Small intestine (tissue), 7 donors: ENCODE data around the gene ZNF625. TPM values are rescaled to one million over a fixed set of nuclear protein-coding genes. Genes with fewer than 3 reads are reported as not detected.

Source experiments
- DNase-seq, 2 donors: peaks; one replicate each; pipeline versions ENCODE4 v3.0.0 to v3.0.0-alpha.2; 2013
- FAIRE-seq: peaks from 2 replicates; lab custom pipeline; 2012; peaks lifted over from hg19 to GRCh38; lab: Jason Lieb, UNC
- H3K27ac ChIP-seq, 3 donors: one replicate each; pipeline ENCODE4 v1.5.1; 2013; ENCODE audit warnings: low read length in 2 of 3, mild to moderate bottlenecking in 2 of 3, control low read depth in 1 of 3, inconsistent platforms in 1 of 3, low read depth in 1 of 3, moderate library complexity in 1 of 3
- H3K27me3 ChIP-seq, 3 donors: one replicate each; pipeline ENCODE4 v1.6.1; 2013; ENCODE audit warnings: low read length in 3 of 3, inconsistent platforms in 1 of 3; ENCODE audit not compliant: control insufficient read depth in 3 of 3, insufficient read depth in 3 of 3
- H3K36me3 ChIP-seq, 3 donors: one replicate each; pipeline ENCODE4 v1.6.1; 2013; ENCODE audit warnings: low read length in 3 of 3, inconsistent platforms in 1 of 3, low read depth in 1 of 3, mild to moderate bottlenecking in 1 of 3, moderate library complexity in 1 of 3; ENCODE audit not compliant: control insufficient read depth in 3 of 3, insufficient read depth in 2 of 3
- H3K4me1 ChIP-seq, 3 donors: one replicate each; pipeline ENCODE4 v1.6.1; 2013; ENCODE audit warnings: low read length in 2 of 3, inconsistent platforms in 1 of 3, low read depth in 1 of 3, mild to moderate bottlenecking in 1 of 3, moderate library complexity in 1 of 3; ENCODE audit not compliant: control insufficient read depth in 3 of 3, insufficient read depth in 2 of 3
- H3K4me3 ChIP-seq, 3 donors: one replicate each; pipeline ENCODE4 v1.5.1; 2013; ENCODE audit warnings: low read length in 3 of 3, control low read depth in 1 of 3, inconsistent platforms in 1 of 3, low read depth in 1 of 3, mild to moderate bottlenecking in 1 of 3, moderate library complexity in 1 of 3
- H3K9me3 ChIP-seq, 2 donors: one replicate each; pipeline ENCODE4 v1.6.1; 2013; ENCODE audit warnings: low read depth in 1 of 2, low read length in 1 of 2; ENCODE audit not compliant: control insufficient read depth in 2 of 2, insufficient read depth in 1 of 2
- WGBS, 3 donors: extraction: QIAGEN DNeasy Blood & Tissue Kit; methylation state at CpG; one replicate each; pipeline ENCODE4 v1.1.7; 2013; 5-methylcytosine and 5-hydroxymethylcytosine counted together
- polyA plus RNA-seq, 4 donors: library from polyadenylated mRNA; stranded (reverse) in 3 of 4; unstranded in 1 of 4; fragments of 200-250 nt in 3 of 4; fragments of 120-200 nt in 1 of 4; gene quantifications; one replicate each; pipeline versions ENCODE4 v1.2.1 to v1.2.3, GENCODE V29; 2013
- donor health status: healthy with polysubstance abuse.
- donor health status: control.
- donor health status: control.
- donor health status: Bipolar disorder and iron deficiency.
- donor health status: healthy.

Gene ZNF625
- polyA plus RNA-seq, 4 donors, result 1.3 to 4.8 TPM; not detected in 2

GRCh38 chr19:12141405-12141736, 15.2 kb downstream of the ZNF625 start:
- Histone ChIP-seq H3K4me3 (no peak overlapping the region), H3K9me3 (peaks cover 0 to 26% of the 10 kb centered on the region in 2 donors), H3K4me1 (peaks cover 0 to 7% (median 2%) of the 10 kb centered on the region in 3 donors), H3K27me3 (no peaks in the 10 kb centered on the region), H3K36me3 (peaks cover 0 to 23% (median 3%) of the 10 kb centered on the region in 3 donors), H3K27ac (no peak overlapping the region)
- FAIRE-seq, result no peak
- no peak for DNase-seq
- WGBS, 3 donors, result 49 to 58% (median 54%) methylated on average over 10 of the region's 10 CpGs

DNA sequence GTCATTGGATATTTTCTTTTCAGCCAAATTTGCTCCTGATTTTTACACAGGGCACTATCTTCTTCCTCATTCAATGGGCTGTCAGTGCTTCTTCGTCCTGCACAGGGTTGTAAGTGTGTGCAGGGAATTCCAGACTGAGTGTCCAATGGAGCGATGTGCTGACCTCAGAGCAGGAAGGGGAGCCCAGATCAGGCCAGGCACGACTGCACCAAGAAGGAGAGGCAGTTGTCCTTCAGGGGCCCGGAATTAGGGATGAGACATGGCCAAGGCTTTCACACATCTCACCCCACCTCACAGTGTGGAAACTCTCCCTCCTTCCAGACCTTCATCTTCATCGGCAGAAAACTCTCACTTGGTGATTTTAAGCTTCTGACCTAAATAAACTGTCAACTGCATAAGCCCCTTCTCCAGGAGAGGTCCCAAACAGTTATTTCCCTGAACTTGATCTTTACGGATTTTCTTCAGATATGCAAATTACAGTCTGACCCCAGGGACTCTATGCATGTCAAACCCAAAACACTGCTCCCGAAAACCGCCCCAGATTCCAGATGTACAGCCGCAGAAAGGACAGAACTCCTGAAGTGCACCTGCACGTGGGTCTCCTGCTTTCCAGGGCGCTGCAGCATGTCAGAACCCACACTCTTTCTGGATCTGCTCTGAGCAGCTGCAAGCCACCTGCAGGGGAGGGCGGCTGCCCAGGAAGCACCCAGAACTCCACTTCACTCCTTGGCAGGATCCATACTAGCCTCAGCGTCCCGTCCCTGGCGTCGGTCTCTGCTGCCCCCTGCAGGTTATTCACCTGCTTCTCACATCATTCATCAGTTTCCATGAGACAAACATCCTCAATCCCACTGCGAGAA, 15.8 kb downstream of the ZNF625 start:
- Histone ChIP-seq H3K4me1 (peaks cover 0 to 7% (median 2%) of the 10 kb centered on the region in 3 donors), H3K27me3 (no peaks in the 10 kb centered on the region), H3K4me3 (peak overlapping the region; percentile 70 to 94 (median 75)), H3K9me3 (peaks cover 0 to 26% of the 10 kb centered on the region in 2 donors), H3K27ac (peak overlapping the region in 2 of 3 donors; percentile 86 to 92), H3K36me3 (peaks cover under 1 to 27% (median 3%) of the 10 kb centered on the region in 3 donors)
- DNase-seq (peak; percentile 91 to 94), FAIRE-seq (no peak)
- 2 to 4% (median 3%) methylated on average over 17 of the region's 17 CpGs for WGBS, 3 donors

GRCh38 chr19:12139885-12140544, 16.5 kb downstream of the ZNF625 start, which contains the start of gene ZNF20:
ZNF20 (minus strand) TSS chr19:12140350; CDS start chr19:12140182, 168 bp downstream.
- Histone ChIP-seq H3K4me1 (peaks cover 0 to 7% (median 2%) of the 10 kb centered on the region in 3 donors), H3K9me3 (peaks cover 0 to 21% of the 10 kb centered on the region in 2 donors), H3K4me3 (peak within 1 kb of the TSS; percentile 70 to 94 (median 75)), H3K27ac (peak within 1 kb of the TSS; percentile 28 to 92 (median 86)), H3K36me3 (peaks cover 2 to 32% (median 3%) of the 10 kb centered on the region in 3 donors), H3K27me3 (no peaks in the 10 kb centered on the region)
- 0% methylated on average over 42 to 49 of the region's 49 CpGs for WGBS, 3 donors
- DNase-seq (peak; percentile 96 to 98), FAIRE-seq (peak; percentile 19)

- peak in 1 of 2 donors; percentile 22 for DNase-seq
- Histone ChIP-seq H3K4me1 (peaks cover 0 to 7% (median 2%) of the 10 kb centered on the region in 3 donors), H3K9me3 (peaks cover 0 to 25% of the 10 kb centered on the region in 2 donors), H3K27me3 (no peaks in the 10 kb centered on the region), H3K4me3 (peak overlapping the region; percentile 26 to 75 (median 70)), H3K27ac (peak overlapping the region in 1 of 3 donors; percentile 86), H3K36me3 (peaks cover 5 to 39% (median 8%) of the 10 kb centered on the region in 3 donors)
- 25 to 39% (median 33%) methylated on average over 13 of the region's 13 CpGs for WGBS, 3 donors
- no peak for FAIRE-seq
Observed at GRCh38 chr19:12139269-12139668, 17.3 kb downstream of the ZNF625 start.

DNA sequence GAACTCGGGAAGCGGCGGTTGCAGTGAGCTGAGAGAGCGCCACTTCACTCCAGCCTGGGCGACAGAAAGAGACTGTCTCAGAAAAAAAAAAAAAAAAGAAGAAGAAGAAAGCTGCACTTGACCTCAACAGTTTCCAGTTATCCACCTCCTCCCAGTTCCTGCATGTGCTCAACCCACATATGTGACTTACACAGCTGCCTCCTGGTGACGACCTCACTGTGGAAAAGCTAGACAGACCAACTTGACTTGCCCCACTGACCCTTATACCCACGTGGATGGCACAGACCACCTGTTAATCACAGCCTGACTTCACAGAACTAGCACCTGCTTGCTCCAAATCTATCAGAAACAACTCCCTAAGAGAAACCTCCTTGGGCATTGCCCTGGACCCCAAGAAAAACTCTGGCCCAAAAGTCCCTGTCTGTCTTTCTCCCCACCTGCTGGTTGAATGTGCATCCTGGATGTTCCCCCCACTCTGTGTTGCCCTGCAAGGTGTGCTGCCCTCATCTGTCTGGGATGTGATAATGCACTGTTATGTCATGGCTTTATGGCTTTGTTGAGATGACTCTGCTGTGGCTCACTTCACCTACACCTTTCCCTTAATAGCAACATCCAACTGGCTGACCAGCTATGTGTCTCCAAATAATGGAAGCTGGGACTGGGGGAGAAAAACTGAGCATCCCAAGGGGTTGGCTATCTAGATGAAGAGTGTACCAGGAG, 19.2 kb downstream of the ZNF625 start:
- FAIRE-seq (no peak), DNase-seq (peak; percentile 10 to 13)
- Histone ChIP-seq H3K36me3 (peaks cover 18 to 39% (median 21%) of the 10 kb centered on the region in 3 donors), H3K4me1 (peaks cover 0 to 7% (median 2%) of the 10 kb centered on the region in 3 donors), H3K27me3 (no peaks in the 10 kb centered on the region), H3K27ac (no peak overlapping the region), H3K4me3 (no peak overlapping the region), H3K9me3 (peaks cover 0 to 40% of the 10 kb centered on the region in 2 donors)
- 78 to 82% (median 79%) methylated on average over 7 of the region's 7 CpGs for WGBS, 3 donors

GRCh38 chr19:12133069-12133468, 23.5 kb downstream of the ZNF625 start:
- Histone ChIP-seq H3K36me3 (peaks cover 18 to 39% (median 21%) of the 10 kb centered on the region in 3 donors), H3K27me3 (no peaks in the 10 kb centered on the region), H3K4me1 (no peaks in the 10 kb centered on the region), H3K4me3 (no peak overlapping the region), H3K27ac (no peak overlapping the region), H3K9me3 (peaks cover 0 to 68% of the 10 kb centered on the region in 2 donors)
- FAIRE-seq (no peak), DNase-seq (no peak)
- WGBS, 3 donors, result 96 to 97% (median 96%) methylated on average over 3 of the region's 3 CpGs

DNA sequence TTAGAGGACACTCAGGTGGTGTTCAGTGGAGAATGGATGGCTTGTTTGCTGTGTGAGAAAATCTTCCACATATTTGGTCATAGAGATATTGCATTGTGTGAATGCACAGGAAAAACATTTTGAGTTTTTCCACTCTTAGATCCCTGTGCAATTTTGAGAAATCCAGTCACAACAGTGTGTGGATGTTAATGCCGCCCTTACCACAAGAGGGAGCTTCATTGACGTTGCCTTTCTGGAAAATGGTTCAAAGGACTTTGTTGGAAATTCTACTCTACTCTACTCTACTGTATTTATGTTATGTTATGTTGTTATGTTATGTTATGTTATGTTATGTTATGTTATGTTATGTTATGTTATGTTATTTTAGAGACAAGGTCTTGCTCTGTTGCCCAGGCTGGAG, 29.8 kb downstream of the ZNF625 start:
- no peak overlapping the region for H3K27ac ChIP-seq
- peaks cover 0 to 3% (median 0%) of the 10 kb centered on the region in 3 donors for H3K36me3 ChIP-seq
- WGBS, 3 donors, result 30 to 47% (median 32%) methylated on average over 2 of the region's 2 CpGs
- FAIRE-seq, result no peak
- peaks cover 0 to 35% of the 10 kb centered on the region in 2 donors for H3K9me3 ChIP-seq
- H3K4me3 ChIP-seq, result no peak overlapping the region
- no peaks in the 10 kb centered on the region for H3K27me3 ChIP-seq
- DNase-seq, result peak; percentile 23 to 27
- H3K4me1 ChIP-seq, result no peaks in the 10 kb centered on the region
